HG02759 (cell line): Measurements from ENCODE around the gene SERPINA5.

ENCODE experiments used
- ATAC-seq: cut with Tn5 transposase; IDR thresholded peaks from one replicate; pipeline ENCODE4 v1.9.1; 2021; ENCODE audit warnings: mild to moderate bottlenecking, moderate library complexity; ENCODE audit not compliant: unreplicated experiment

The SERPINA5 gene, protein sequence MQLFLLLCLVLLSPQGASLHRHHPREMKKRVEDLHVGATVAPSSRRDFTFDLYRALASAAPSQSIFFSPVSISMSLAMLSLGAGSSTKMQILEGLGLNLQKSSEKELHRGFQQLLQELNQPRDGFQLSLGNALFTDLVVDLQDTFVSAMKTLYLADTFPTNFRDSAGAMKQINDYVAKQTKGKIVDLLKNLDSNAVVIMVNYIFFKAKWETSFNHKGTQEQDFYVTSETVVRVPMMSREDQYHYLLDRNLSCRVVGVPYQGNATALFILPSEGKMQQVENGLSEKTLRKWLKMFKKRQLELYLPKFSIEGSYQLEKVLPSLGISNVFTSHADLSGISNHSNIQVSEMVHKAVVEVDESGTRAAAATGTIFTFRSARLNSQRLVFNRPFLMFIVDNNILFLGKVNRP

DNA sequence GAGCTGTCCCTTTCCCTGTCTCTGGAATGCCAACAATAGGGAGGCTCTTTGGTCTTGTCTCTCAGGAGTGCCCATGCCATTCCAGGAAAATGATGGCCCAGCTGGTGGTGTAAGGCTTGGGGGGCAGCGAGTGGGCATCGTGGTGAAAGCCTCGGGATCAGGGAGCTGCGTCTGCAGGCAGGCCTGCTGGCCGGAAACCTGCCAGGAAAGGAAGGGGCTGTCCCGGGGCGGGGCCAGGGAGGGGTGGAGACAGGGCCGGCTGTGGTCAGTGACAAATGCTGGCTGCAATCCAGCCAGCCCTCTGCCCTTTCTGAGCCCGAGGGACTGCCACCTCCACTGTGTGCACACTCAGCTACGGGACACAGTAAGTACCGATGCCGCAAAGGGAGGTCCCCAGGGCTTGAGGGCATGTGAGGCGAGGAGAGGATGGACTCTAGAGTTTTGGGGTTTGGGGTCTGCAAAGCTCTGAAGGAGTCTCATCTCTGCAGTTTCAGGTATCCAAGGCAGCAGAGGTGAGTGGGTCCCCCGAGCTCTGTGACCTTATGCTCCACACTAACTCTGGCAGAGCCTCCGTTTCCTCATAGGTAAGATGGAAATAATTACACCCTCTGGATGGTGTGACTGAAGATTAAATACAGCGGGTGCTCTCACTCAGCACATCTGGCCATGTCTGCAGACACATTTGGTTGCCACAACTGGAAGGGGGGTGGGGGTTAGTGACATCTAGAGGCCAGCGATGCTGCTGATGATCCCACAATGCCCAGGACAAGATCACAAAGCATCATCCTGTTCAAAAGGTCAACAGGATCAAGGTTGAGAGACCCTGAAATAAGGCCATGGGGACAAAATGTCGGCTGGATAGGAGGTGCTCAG is at the start of gene SERPINA5:
Gene SERPINA5, plus strand, starts transcription at position 300 of the 873 bp plus-strand sequence. CDS start 5,937 bp downstream, outside the sequence.
- no peak for ATAC-seq

DNA sequence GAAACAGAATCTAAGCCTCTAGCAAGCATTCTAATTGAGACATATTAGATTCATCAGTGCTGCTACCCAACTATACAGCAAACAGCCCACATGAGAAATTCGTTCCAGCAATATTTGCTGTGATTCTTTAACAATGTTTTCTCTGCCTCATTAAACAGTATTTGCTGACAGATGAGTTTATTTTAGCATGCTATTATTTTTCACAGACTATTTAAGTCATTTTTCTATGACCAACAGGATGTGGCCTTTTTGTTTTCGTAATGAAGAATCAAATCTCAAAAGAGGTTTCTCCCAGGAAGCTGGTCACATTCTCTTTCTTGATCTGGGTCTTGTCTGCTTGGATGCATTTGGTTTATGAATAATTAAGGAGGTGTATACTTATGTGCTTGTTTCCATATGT is 48.8 kb upstream of the SERPINA5 start:
- ATAC-seq, result no peak

- no peak for ATAC-seq
Measured at GRCh38 chr14:94535506-94535905, 45.7 kb upstream of the SERPINA5 start.

GRCh38 chr14:94536836-94537235 is 44.4 kb upstream of the SERPINA5 start:
- ATAC-seq, result no peak

GRCh38 chr14:94538070-94538740 is 43.0 kb upstream of the SERPINA5 start:
- no peak for ATAC-seq

- no peak for ATAC-seq
Measured at GRCh38 chr14:94539181-94539580, 42.0 kb upstream of the SERPINA5 start.

GRCh38 chr14:94540031-94540794 is 41.0 kb upstream of the SERPINA5 start:
- ATAC-seq, result no peak

- no peak for ATAC-seq
Measured at GRCh38 chr14:94541234-94541975, 39.8 kb upstream of the SERPINA5 start.

GRCh38 chr14:94542111-94542810 is 39.0 kb upstream of the SERPINA5 start:
- ATAC-seq, result no peak

DNA sequence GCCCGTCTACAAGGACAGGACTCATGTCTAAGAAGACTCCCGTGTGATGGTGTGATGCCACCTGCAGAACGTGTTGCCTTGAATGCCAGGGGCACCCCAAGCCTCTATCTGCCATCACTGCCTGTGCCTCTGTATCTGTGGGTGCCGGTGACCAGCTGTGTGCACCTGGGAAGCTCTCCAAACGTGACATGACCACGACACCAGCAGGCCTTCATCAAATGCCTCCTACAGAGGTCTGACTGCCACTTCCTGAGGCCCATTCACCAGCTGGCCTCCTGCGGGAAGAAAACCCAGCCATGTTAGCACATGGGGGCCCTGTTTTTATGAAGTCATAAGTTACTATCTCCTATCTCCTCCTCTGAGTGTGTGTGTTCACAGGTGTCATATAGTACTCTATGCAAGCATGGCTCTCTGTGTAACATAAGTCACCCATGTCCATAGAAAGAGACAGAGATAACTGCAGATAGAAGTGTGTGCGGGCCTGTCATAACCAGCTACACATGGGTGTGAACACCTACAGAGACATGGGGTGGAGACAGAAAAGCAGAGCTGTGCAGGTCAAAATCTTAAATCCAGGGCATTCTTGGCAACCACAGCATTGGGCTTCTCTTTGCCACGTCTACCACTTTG is 38.3 kb upstream of the SERPINA5 start:
- ATAC-seq, result no peak

DNA sequence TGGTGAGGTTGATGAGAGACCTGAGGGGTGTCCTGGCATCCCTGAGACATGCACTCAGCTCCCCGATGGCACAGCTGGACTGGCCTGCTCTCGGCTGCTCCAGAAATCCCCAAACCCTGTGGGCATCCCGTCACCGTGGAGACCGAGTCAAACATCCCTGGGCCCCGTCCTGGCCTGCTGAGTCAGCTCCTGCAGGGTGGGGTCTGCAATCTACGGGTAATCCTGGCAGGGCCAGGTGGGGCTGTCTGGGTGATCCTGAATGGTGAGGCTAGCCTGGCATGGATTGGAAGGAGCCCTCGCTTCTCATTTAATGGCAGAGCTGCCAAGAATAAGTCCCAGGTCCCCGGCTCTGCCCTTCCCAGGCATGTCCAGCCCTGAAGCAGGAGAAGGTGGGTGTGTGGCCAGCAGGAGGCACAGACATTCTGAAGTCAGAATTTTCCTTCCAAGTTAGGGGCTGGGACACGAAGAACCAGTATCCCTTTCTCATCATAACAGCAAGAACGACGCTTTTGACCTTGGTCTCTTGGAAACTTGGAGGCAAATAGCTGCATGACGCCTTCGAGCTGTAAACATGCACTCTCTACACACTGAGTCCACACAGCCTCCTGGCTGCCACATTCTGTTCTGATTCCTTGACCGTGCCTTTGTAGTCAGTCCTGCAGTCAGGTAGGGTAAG is 37.6 kb upstream of the SERPINA5 start:
- no peak for ATAC-seq

DNA sequence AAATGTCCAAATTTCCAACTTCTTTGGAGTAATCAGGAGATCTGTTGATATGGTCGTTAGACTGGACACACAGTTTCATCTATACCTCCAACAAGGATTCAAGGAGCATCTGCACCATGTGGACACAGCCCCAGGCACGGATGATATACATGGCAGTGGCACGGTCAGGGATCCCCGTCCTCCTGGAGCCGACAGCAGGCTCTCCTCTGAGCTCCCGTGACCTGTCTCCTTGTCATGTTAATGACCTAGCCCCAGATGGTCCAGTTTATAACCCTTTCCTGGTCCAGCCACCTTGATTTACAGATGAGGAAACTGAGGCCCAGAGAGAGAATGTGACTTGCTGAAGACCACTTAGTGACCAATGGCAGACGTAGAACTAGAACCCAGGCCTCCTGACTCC is 36.5 kb upstream of the SERPINA5 start:
- no peak for ATAC-seq

GRCh38 chr14:94545131-94545841 is 35.9 kb upstream of the SERPINA5 start:
- ATAC-seq, result no peak

DNA sequence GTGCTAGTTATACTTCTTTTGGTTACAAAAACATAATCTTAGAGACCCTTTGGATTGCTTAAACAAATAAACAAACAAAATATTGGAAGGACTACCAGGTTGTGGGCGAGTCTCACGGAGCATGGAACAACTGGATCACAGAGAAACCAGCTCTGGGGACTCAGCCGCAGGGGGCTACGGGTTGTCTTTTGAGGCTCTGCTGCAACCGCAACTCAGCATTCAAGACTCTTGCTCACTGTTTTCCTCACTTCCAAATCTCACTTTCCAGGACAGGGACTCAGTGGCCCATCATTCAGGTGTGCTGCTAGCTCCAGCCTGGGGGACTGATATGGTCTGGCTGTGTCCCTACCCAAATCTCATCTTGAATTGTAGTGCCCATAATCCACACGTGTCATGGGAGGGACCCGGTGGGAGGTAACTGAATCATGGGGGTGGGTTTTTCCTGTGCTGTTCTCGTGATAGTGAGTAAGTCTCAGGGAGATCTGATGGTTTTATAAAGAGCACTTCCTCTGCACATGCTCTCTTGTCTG is 34.0 kb upstream of the SERPINA5 start:
- no peak for ATAC-seq

GRCh38 chr14:94547726-94548125 is 33.5 kb upstream of the SERPINA5 start:
- no peak for ATAC-seq

DNA sequence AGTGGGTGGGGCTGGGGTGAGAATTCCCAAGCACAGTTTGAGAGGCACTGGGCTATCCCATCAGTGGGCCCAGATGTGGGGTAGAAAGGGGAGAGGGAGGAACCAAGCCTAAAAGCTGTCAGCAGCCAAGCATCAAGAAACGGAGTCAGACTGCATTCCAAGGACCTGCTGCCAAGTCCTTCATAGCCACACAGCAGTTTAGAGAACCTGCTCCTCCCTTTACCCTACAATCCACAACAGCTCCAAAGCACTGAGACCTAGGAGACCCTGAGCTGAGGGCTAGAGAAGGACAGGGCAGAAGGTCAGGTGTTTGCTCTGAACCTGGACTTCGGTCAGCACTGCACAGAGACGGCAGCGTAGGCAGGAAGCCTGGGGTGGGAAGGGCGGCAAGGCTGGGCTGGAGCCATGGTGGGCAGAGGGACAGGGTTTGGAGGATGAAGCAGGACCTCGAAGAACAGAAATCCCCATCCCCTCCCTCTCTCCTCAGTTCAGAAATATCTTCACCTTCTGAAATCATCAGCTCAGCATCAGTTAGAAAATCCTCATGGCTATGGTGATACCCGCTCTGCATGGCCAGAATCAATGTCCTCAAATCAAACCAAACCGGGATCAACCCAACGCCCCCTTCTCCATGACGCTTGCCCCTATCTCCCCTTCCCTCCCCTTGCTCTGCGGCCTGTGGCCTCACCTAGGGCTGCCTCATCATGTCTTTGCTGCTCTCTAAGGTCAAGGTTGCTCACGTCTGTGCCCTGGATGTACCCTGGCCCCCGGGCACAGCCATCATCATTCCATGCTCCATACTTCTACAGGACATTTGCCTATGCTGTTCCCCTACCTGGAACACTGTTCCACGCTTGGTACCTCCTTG is 32.9 kb upstream of the SERPINA5 start:
- ATAC-seq, result no peak
